ENCODE results near the gene CNTNAP4.

Gene CNTNAP4

GRCh38 chr16:76445815-76446214 is 168.6 kb downstream of the CNTNAP4 start:
- no peaks in the 10 kb centered on the region for H3K9me3 ChIP-seq (ENCODE audit: control insufficient read depth, low read length)
- no peak overlapping the region for H3K14ac ChIP-seq (ENCODE audit: low read length in 2 of 2)
- H2AFZ ChIP-seq (ENCODE audit: low read depth, low read length): no peak overlapping the region
- no peak overlapping the region for H3K4ac ChIP-seq (ENCODE audit: low read depth in 1 of 2, low read length in 2 of 2)
- no CpG with 5 or more reads among the region's 3 CpGs for WGBS
- no peaks in the 10 kb centered on the region for H3K27me3 ChIP-seq (ENCODE audit: control insufficient read depth in 1 of 2, insufficient read depth in 1 of 2, low read length in 2 of 2)
- no peak overlapping the region for H3K4me2 ChIP-seq (ENCODE audit: low read length, poor library complexity, severe bottlenecking)
- no peak overlapping the region for H2BK5ac ChIP-seq (ENCODE audit: low read depth, low read length, poor library complexity, severe bottlenecking)
- no peak overlapping the region for H3K23ac ChIP-seq (ENCODE audit: low read length in 2 of 2)
- no peaks in the 10 kb centered on the region for H3K4me1 ChIP-seq (ENCODE audit: control insufficient read depth, insufficient read depth, low read depth, low read length)
- H3K9ac ChIP-seq (ENCODE audit: low read length): no peak overlapping the region
- no peak overlapping the region for H2BK15ac ChIP-seq (ENCODE audit: low read depth, poor library complexity, severe bottlenecking)
- H2BK120ac ChIP-seq (ENCODE audit: low read depth, low read length): no peak overlapping the region
- H3K27ac ChIP-seq (ENCODE audit: low read length, poor library complexity, severe bottlenecking): no peak overlapping the region
- no peaks in the 10 kb centered on the region for H3K79me1 ChIP-seq (replicated peaks; ENCODE audit: low read length, poor library complexity, severe bottlenecking)
- no peak overlapping the region for H2AK5ac ChIP-seq (ENCODE audit: low read length, severe bottlenecking)
- no peak overlapping the region for H4K91ac ChIP-seq (ENCODE audit: low read length)
- DNase-seq: no peak
- no peaks in the 10 kb centered on the region for H3K36me3 ChIP-seq (ENCODE audit: control insufficient read depth in 1 of 2, insufficient read depth in 2 of 2, low read depth in 1 of 2, low read length in 2 of 2)
- no peak overlapping the region for H3K18ac ChIP-seq (ENCODE audit: low read depth in 1 of 2, low read length in 2 of 2)
- H2BK12ac ChIP-seq (ENCODE audit: low read length in 2 of 2): no peak overlapping the region
- no peak overlapping the region for H3K4me3 ChIP-seq (ENCODE audit: insufficient read depth in 1 of 2, low read depth in 1 of 2, low read length in 2 of 2)
- H4K8ac ChIP-seq (ENCODE audit: low read length): no peak overlapping the region

GRCh38 chr16:76446251-76446650 is 169.1 kb downstream of the CNTNAP4 start:
- Histone ChIP-seq H3K4me3 (ENCODE audit: insufficient read depth in 1 of 2, low read depth in 1 of 2, low read length in 2 of 2) (no peak overlapping the region), H2AK5ac (ENCODE audit: low read length, severe bottlenecking) (no peak overlapping the region), H2BK120ac (ENCODE audit: low read depth, low read length) (no peak overlapping the region), H3K14ac (ENCODE audit: low read length in 2 of 2) (no peak overlapping the region), H3K4me2 (ENCODE audit: low read length, poor library complexity, severe bottlenecking) (no peak overlapping the region), H3K18ac (ENCODE audit: low read depth in 1 of 2, low read length in 2 of 2) (no peak overlapping the region), H4K91ac (ENCODE audit: low read length) (no peak overlapping the region), H3K4ac (ENCODE audit: low read depth in 1 of 2, low read length in 2 of 2) (no peak overlapping the region), H2BK5ac (ENCODE audit: low read depth, low read length, poor library complexity, severe bottlenecking) (no peak overlapping the region), H3K4me1 (ENCODE audit: control insufficient read depth, insufficient read depth, low read depth, low read length) (no peaks in the 10 kb centered on the region), H4K8ac (ENCODE audit: low read length) (no peak overlapping the region), H3K79me1 (replicated peaks; ENCODE audit: low read length, poor library complexity, severe bottlenecking) (no peaks in the 10 kb centered on the region), H3K9ac (ENCODE audit: low read length) (no peak overlapping the region), H2AFZ (ENCODE audit: low read depth, low read length) (no peak overlapping the region), H3K36me3 (ENCODE audit: control insufficient read depth in 1 of 2, insufficient read depth in 2 of 2, low read depth in 1 of 2, low read length in 2 of 2) (no peaks in the 10 kb centered on the region), H2BK12ac (ENCODE audit: low read length in 2 of 2) (no peak overlapping the region), H2BK15ac (ENCODE audit: low read depth, poor library complexity, severe bottlenecking) (no peak overlapping the region), H3K9me3 (ENCODE audit: control insufficient read depth, low read length) (no peaks in the 10 kb centered on the region), H3K27ac (ENCODE audit: low read length, poor library complexity, severe bottlenecking) (no peak overlapping the region), H3K23ac (ENCODE audit: low read length in 2 of 2) (no peak overlapping the region), H3K27me3 (ENCODE audit: control insufficient read depth in 1 of 2, insufficient read depth in 1 of 2, low read length in 2 of 2) (no peaks in the 10 kb centered on the region)
- no peak for DNase-seq
- 81% methylated on average over 3 of the region's 3 CpGs for WGBS

- no peak overlapping the region for H4K8ac ChIP-seq (ENCODE audit: low read length)
- H3K36me3 ChIP-seq (ENCODE audit: control insufficient read depth in 1 of 2, insufficient read depth in 2 of 2, low read depth in 1 of 2, low read length in 2 of 2): no peaks in the 10 kb centered on the region
- no peaks in the 10 kb centered on the region for H3K27me3 ChIP-seq (ENCODE audit: control insufficient read depth in 1 of 2, insufficient read depth in 1 of 2, low read length in 2 of 2)
- H3K4me1 ChIP-seq (ENCODE audit: control insufficient read depth, insufficient read depth, low read depth, low read length): no peaks in the 10 kb centered on the region
- H2AK5ac ChIP-seq (ENCODE audit: low read length, severe bottlenecking): no peak overlapping the region
- H3K79me1 ChIP-seq (replicated peaks; ENCODE audit: low read length, poor library complexity, severe bottlenecking): no peaks in the 10 kb centered on the region
- H3K4me3 ChIP-seq (ENCODE audit: insufficient read depth in 1 of 2, low read depth in 1 of 2, low read length in 2 of 2): no peak overlapping the region
- no peak overlapping the region for H3K14ac ChIP-seq (ENCODE audit: low read length in 2 of 2)
- H3K4ac ChIP-seq (ENCODE audit: low read depth in 1 of 2, low read length in 2 of 2): no peak overlapping the region
- no peak overlapping the region for H3K23ac ChIP-seq (ENCODE audit: low read length in 2 of 2)
- no peak overlapping the region for H2BK5ac ChIP-seq (ENCODE audit: low read depth, low read length, poor library complexity, severe bottlenecking)
- H3K9me3 ChIP-seq (ENCODE audit: control insufficient read depth, low read length): no peaks in the 10 kb centered on the region
- no peak overlapping the region for H3K27ac ChIP-seq (ENCODE audit: low read length, poor library complexity, severe bottlenecking)
- no peak overlapping the region for H3K9ac ChIP-seq (ENCODE audit: low read length)
- H2AFZ ChIP-seq (ENCODE audit: low read depth, low read length): no peak overlapping the region
- H3K18ac ChIP-seq (ENCODE audit: low read depth in 1 of 2, low read length in 2 of 2): no peak overlapping the region
- no peak overlapping the region for H2BK15ac ChIP-seq (ENCODE audit: low read depth, poor library complexity, severe bottlenecking)
- no peak overlapping the region for H2BK120ac ChIP-seq (ENCODE audit: low read depth, low read length)
- H3K4me2 ChIP-seq (ENCODE audit: low read length, poor library complexity, severe bottlenecking): no peak overlapping the region
- H2BK12ac ChIP-seq (ENCODE audit: low read length in 2 of 2): no peak overlapping the region
- 96% methylated on average over 4 of the region's 6 CpGs for WGBS
- H4K91ac ChIP-seq (ENCODE audit: low read length): no peak overlapping the region
- DNase-seq: no peak
Observed at GRCh38 chr16:76450890-76451289, 173.7 kb downstream of the CNTNAP4 start.

- H3K23ac ChIP-seq (ENCODE audit: low read length in 2 of 2): no peak overlapping the region
- no peak for DNase-seq
- H3K36me3 ChIP-seq (ENCODE audit: control insufficient read depth in 1 of 2, insufficient read depth in 2 of 2, low read depth in 1 of 2, low read length in 2 of 2): no peaks in the 10 kb centered on the region
- no peak overlapping the region for H3K27ac ChIP-seq (ENCODE audit: low read length, poor library complexity, severe bottlenecking)
- no peak overlapping the region for H3K9ac ChIP-seq (ENCODE audit: low read length)
- H3K4me2 ChIP-seq (ENCODE audit: low read length, poor library complexity, severe bottlenecking): no peak overlapping the region
- H2AFZ ChIP-seq (ENCODE audit: low read depth, low read length): no peak overlapping the region
- H2AK5ac ChIP-seq (ENCODE audit: low read length, severe bottlenecking): no peak overlapping the region
- H3K4ac ChIP-seq (ENCODE audit: low read depth in 1 of 2, low read length in 2 of 2): no peak overlapping the region
- no peak overlapping the region for H2BK120ac ChIP-seq (ENCODE audit: low read depth, low read length)
- H2BK12ac ChIP-seq (ENCODE audit: low read length in 2 of 2): no peak overlapping the region
- no peak overlapping the region for H2BK15ac ChIP-seq (ENCODE audit: low read depth, poor library complexity, severe bottlenecking)
- no peaks in the 10 kb centered on the region for H3K27me3 ChIP-seq (ENCODE audit: control insufficient read depth in 1 of 2, insufficient read depth in 1 of 2, low read length in 2 of 2)
- no peak overlapping the region for H2BK5ac ChIP-seq (ENCODE audit: low read depth, low read length, poor library complexity, severe bottlenecking)
- WGBS: 76% methylated on average over 3 of the region's 3 CpGs
- no peak overlapping the region for H3K4me3 ChIP-seq (ENCODE audit: insufficient read depth in 1 of 2, low read depth in 1 of 2, low read length in 2 of 2)
- no peak overlapping the region for H4K91ac ChIP-seq (ENCODE audit: low read length)
- H3K14ac ChIP-seq (ENCODE audit: low read length in 2 of 2): no peak overlapping the region
- H3K79me1 ChIP-seq (replicated peaks; ENCODE audit: low read length, poor library complexity, severe bottlenecking): no peaks in the 10 kb centered on the region
- no peak overlapping the region for H4K8ac ChIP-seq (ENCODE audit: low read length)
- H3K9me3 ChIP-seq (ENCODE audit: control insufficient read depth, low read length): no peaks in the 10 kb centered on the region
- no peaks in the 10 kb centered on the region for H3K4me1 ChIP-seq (ENCODE audit: control insufficient read depth, insufficient read depth, low read depth, low read length)
- no peak overlapping the region for H3K18ac ChIP-seq (ENCODE audit: low read depth in 1 of 2, low read length in 2 of 2)
Observed at GRCh38 chr16:76455257-76455656, 178.1 kb downstream of the CNTNAP4 start.

Measured in mesenchymal stem cell (in vitro differentiated cells and primary cell).